NCI-H446 treated with DMSO at 0.1 percent for 48 hours (cell line): Measurements from ENCODE around the gene FADS6.

Experiments
- DNase-seq: peaks from one replicate; lab custom pipeline; 2025; lab: John Stamatoyannopoulos, UW

The FADS6 gene

DNA sequence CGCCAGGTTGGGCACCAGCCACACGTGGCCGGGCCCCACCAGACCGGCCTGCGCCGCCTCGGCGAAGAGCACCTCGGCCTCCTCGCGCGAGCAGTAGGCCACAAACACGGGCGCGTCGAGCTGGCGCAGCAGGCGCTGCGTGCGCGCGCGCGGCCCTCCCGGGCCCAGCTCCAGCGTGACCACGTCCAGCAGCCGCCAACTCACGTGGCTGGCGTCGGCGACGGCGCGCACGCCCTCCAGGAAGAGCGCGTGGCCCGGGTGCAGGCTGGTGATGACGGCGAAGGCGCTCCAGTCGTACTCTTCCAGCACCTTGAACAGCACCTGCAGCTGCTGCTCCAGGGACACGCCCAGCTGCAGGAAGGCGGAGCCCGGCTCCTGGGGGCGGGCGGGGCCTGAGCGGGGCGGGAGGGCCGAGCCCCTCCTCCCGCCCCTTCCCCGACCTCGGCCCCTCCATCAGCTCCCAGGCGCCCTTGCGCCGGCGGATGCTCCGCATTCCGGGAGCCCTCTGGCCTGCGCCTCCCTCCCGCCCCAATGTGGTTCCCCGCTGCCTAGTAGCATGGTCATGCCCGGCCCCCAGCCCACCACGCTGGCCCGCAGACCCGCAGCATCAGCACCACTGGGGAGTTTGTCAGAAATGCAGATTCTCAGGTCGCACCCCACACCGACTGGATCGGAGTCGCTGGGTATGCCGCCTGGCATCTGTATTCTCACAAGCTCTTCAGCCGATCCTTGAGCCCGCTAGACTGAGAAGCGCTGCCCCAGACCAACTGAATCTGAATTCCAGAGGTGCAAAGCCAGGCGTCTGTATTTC lies 41.0 kb downstream of the FADS6 start:
- no peak for DNase-seq

- no peak for DNase-seq
These were observed 41.7 kb downstream of the FADS6 start for GRCh38 chr17:74851612-74852236.

DNA sequence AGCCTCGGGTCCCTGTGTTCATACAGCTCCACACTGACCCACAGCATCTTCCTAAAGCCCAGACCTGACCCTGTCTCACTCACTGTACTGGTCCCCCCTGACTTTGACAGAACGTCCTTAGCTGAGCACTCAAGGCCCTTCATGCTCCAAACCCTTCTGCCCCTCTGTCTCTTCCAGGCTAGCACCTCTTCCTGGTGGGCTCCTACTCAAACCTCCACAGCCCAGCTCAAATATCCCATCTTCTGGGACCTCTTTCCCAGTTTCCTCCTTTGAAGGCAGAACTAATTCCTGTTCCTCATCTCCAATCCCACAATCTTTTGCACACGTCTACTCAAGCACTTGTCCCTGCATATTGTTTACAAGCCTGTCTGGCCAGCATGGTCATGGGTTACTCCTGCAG lies 42.5 kb downstream of the FADS6 start:
- no peak for DNase-seq

DNA sequence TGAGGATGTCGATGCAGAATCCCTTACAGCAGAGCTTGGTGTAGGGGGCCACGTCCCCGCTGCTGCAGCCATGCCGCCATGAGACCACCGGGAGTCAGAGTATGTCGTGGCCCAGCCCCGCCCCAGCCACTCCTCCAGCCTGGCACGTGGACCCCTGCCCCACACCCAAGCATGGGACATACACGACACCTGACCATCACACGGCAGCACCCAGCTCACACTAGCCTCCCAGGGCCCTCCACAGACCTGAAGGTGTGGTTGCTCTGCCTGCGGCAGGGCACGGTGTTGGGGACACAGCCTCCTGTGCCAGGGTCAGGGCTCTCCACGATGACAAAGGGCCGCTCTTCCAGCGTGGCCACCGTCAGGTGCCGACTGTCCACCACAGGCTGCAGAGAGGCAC lies 43.1 kb downstream of the FADS6 start:
- DNase-seq = no peak

GRCh38 chr17:74848656-74849399 lies 44.6 kb downstream of the FADS6 start:
- no peak for DNase-seq

GRCh38 chr17:74846621-74847020 lies 46.8 kb downstream of the FADS6 start:
- no peak for DNase-seq

- no peak for DNase-seq
These were observed 50.1 kb downstream of the FADS6 start for GRCh38 chr17:74843352-74843627.

DNA sequence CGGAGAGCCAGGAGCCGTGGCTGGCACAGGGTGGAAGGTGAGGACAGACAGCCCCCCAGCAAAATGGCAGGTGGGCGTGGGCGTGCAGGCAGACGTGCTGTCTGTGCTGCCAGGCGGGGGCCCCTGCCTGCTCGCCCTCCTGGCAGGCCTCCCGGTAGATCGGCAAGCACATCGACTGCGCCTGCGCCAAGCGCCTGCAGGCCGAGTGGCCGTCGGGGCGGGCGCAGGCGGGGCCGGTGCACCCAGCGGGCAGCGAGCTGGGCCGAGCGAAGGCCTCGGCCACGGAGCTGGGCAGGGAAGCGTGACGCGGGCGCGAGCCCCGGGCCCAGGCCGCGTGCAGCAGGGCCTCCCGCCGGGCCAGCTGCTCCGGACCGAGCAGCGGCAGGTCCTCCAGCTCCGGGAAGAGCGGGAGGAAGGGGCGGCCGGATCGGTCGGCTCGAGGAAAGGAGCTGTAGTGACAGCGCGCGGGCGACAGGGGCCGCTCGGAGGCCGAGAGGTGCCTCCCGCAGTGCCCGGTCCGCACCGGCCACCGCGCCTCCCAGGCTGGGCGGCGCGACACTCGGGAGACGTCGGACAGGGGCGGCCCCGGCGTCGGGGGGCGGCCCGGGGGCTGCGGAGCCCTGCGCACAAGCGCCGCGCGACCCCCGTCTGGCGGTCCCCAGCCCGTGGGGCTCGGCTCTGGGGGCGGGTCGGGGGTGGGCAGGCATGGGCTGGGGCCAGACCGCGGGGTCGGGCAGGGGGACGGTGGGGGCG lies 50.7 kb downstream of the FADS6 start:
- peak; percentile 91 for DNase-seq

GRCh38 chr17:74842146-74842598 lies 51.3 kb downstream of the FADS6 start:
- DNase-seq = peak; percentile 83

DNA sequence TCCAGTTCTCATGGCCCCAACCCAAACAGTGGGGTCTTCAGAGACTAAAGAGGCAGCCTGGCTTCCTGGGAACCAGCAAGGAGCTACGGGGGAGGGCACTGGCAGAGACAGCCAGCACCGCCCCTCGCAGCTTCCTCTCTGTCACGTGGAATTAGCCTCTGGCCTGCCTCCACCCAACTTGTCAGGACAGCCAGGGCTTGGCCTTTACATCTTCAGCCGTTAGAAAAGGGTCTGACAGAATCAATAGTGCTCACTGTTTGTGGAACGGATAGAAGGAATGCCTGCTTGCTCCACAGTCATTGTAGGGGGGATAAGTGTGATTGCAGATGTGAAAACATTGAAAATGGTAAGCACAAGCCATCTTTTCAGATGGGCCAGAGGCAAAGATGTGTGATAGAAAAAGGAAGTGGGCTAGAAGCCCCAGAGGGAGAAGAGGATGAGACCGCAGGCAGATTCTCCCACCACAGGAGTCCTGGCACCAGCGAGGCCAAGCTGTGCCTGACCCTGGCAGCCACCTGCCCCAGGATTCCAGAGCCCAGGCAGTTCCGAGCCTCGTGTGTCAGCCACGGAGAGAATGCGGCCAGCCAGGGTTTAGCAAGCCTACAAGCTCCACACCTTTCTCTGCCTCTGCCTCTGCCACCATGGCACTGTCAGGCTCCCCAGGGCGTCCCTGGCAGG lies 52.3 kb downstream of the FADS6 start:
- DNase-seq = peak; percentile 95

- DNase-seq = peak; percentile 42
These were observed 53.2 kb downstream of the FADS6 start for GRCh38 chr17:74839990-74840852.

DNA sequence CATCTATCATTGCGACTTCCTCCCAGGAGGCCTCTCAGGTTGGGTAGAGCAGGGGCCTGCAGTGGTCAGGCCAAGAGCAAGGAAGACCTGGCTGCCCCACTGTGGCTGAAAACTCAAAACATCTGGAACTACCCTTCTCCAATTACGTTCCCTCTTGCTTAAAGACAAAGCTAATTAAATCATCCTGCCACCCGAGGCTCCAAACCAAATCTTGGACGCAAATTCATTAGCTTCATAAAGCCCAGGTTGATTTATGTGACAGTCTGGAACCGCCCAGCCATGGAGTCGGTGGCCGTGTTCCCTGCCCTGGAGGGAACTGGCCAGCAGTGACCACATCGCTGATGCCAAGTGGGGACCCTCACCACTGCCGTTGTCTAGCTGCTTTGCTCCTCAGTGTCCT lies 55.2 kb downstream of the FADS6 start:
- no peak for DNase-seq

DNA sequence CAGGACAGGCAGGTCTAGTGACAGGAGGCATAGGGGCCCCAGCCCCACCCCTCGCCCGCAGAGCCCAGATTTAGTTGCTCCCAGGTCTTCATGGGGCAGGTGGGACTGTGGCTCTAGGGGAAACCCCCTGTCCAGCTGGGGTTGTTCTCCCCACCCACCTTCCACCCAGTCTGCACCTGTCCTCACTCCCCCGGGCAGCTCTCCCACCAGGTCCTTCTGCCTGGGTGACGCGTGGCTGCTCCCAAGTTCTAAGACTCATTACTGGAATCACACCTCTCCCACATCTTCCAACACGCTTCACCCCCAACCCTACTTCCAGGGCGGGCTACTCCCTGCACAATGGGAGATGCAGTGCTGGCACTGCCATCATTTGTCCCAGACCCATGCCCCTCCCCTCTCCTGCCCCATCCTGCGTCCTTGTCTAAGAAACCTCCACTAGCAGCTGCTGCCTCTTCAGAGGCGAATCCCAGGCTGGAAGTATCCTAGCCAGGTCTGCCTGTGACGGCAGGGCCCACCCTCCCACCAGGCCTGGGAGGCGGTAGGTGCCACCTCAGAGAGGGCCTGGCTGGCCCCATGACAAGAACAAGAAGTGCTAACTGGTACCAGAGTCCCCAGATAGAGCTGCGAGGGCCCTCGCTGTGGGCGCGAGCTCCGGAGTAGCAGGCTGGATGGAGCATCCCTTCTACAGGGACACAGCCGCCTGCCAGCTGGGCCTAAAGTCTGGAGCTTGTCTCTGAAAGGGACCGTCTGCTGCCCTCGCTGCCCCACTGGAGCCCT lies 56.6 kb downstream of the FADS6 start:
- no peak for DNase-seq

- DNase-seq = no peak
These were observed 57.2 kb downstream of the FADS6 start for GRCh38 chr17:74836191-74836590.

- DNase-seq = no peak
These were observed 59.7 kb downstream of the FADS6 start for GRCh38 chr17:74833501-74834377.

- DNase-seq = no peak
These were observed 61.0 kb downstream of the FADS6 start for GRCh38 chr17:74832421-74832820.

DNA sequence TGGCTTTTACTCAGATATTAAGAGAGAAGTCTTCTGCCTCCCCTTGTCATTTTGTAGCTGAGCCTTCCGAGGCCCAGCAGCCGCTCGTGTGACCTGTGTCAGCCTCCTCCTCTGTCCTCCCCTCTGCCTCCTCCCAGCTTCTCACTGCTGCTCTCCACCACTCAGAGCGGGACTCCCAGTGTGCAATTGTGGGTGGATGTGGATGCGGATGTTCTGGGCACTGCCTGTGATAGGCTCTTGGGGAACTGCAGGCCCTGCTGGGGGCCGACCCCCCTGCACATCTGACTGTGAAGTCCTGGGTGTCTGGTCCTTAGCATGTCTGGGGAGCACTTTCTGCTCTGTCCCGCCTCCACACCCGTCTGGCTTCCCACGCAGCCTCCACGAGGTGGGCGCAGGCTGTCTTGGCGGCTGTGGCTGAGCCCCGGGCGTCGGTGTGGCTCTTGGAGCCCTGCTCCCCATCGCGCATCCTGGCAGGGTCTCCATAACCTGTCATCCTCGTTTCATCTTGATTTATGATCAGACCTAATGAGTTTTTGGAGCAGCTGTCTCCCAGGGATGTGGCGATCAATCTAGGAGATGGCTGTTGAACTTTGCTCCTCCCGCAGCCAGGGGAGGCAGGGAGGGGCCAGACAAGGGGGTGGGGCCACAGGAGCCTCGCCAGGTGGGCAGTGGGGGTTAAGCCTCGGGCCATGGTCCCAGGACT lies 61.8 kb downstream of the FADS6 start:
- peak; percentile 93 for DNase-seq

DNA sequence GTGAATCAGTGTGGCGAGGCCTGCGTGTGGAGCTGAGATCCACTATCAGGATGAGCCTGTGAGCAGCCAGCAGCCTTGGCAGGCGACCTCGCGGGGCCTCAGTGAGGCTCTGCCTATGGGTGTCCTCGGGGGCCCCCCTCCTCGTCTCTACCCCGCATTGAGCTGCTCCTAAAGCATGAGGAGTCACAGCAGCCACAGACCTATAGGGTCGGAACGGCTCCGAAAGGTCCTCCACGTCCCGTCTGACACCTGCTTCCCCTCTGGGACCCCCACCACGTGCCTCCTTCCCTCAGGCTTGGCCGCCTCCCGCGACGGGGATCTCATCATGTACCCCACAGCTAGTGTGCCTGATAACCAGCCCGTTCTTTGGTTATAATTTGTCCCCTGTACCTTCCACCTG lies 62.6 kb downstream of the FADS6 start:
- no peak for DNase-seq
